WTC11 (cell line): ENCODE measurements around the gene TDRKH. TPM values are rescaled to one million over a fixed set of nuclear protein-coding genes. Genes with fewer than 3 reads are reported as not detected.
A peak's percentile ranks its signal among the peaks of the same experiment; 100 is the strongest.

Experiments used
- ATAC-seq: fragments of 200-7000 bp; cut with Tn5 transposase; 2 replicates; pipeline ENCODE4 v1.10.0; 2021; ENCODE audit warnings: mild to moderate bottlenecking, moderate library complexity
- CTCF ChIA-PET: fragments of 300-600 bp; sonication (Branson Sonifier 250); formaldehyde crosslinking; loops from one replicate; lab custom pipeline; 2021; ENCODE audit warnings: antibody characterized with exemption; lab: Charles Lee
- POLR2A ChIA-PET: fragments of 350-600 bp; sonication (Branson Sonifier 250); formaldehyde crosslinking; loops from one replicate; lab custom pipeline; 2021; ENCODE audit warnings: antibody characterized with exemption; lab: Charles Lee
- DNase-seq: peaks from one replicate; pipeline ENCODE4 v3.0.0; 2021; ENCODE audit warnings: low spot score
- H3K27ac Mint-ChIP-seq: 2 replicates; pipeline ENCODE4 v1.8.0; 2021; ENCODE audit warnings: mixed read lengths
- H3K27me3 Mint-ChIP-seq: 2 replicates; pipeline ENCODE4 v1.8.0; 2021; ENCODE audit warnings: low read depth, mild to moderate bottlenecking, moderate library complexity, mixed read lengths
- H3K36me3 Mint-ChIP-seq: 2 replicates; pipeline ENCODE4 v1.8.0; 2021; ENCODE audit warnings: mixed read lengths
- H3K4me1 Mint-ChIP-seq: 2 replicates; pipeline ENCODE4 v1.8.0; 2022; ENCODE audit warnings: mixed read lengths
- H3K4me3 Mint-ChIP-seq: 2 replicates; pipeline ENCODE4 v1.8.0; 2021; ENCODE audit warnings: mild to moderate bottlenecking, moderate library complexity, mixed read lengths
- H3K9me3 Mint-ChIP-seq: 2 replicates; pipeline ENCODE4 v1.8.0; 2021; ENCODE audit warnings: mixed read lengths
- ARID4B ChIP-seq: sonication (generic); formaldehyde crosslinking; IDR thresholded peaks from 2 replicates; pipeline ENCODE4 v1.8.0; 2023; ENCODE audit warnings: missing genetic modification reagents, mild to moderate bottlenecking, borderline replicate concordance
- ATF2 ChIP-seq: sonication (generic); formaldehyde crosslinking; IDR thresholded peaks from 2 replicates; pipeline ENCODE4 v1.8.1; 2022; ENCODE audit warnings: low read depth, missing genetic modification reagents, borderline replicate concordance
- E2F4 ChIP-seq: sonication (generic); formaldehyde crosslinking; IDR thresholded peaks from 2 replicates; pipeline ENCODE4 v1.8.1; 2022; ENCODE audit warnings: low read depth, mild to moderate bottlenecking, moderate library complexity, missing genetic modification reagents, borderline replicate concordance
- FOXJ3 ChIP-seq: sonication (generic); formaldehyde crosslinking; IDR thresholded peaks from 2 replicates; pipeline ENCODE4 v1.9.0; 2021; ENCODE audit warnings: missing genetic modification reagents, mild to moderate bottlenecking, borderline replicate concordance
- FOXK1 ChIP-seq: sonication (generic); formaldehyde crosslinking; IDR thresholded peaks from 2 replicates; pipeline ENCODE4 v1.8.0; 2022; ENCODE audit warnings: mild to moderate bottlenecking, moderate library complexity, missing genetic modification reagents
- HMGXB4 ChIP-seq: sonication (generic); formaldehyde crosslinking; IDR thresholded peaks from 2 replicates; pipeline ENCODE4 v1.8.1; 2023; ENCODE audit warnings: mild to moderate bottlenecking, moderate library complexity, missing genetic modification reagents
- IRF1 ChIP-seq: sonication (generic); formaldehyde crosslinking; IDR thresholded peaks from 2 replicates; pipeline ENCODE4 v1.8.0; 2023; ENCODE audit warnings: missing genetic modification reagents
- MAX ChIP-seq: sonication (generic); formaldehyde crosslinking; IDR thresholded peaks from 2 replicates; pipeline ENCODE4 v1.8.0; 2022; ENCODE audit warnings: mild to moderate bottlenecking, missing genetic modification reagents
- MLX ChIP-seq: sonication (generic); formaldehyde crosslinking; IDR thresholded peaks from 2 replicates; pipeline ENCODE4 v1.8.1; 2023; ENCODE audit warnings: mild to moderate bottlenecking, missing genetic modification reagents, moderate library complexity
- MXD4 ChIP-seq: fragments of 250-450 bp; sonication (Bioruptor Pico); IDR thresholded peaks from 2 replicates; pipeline ENCODE4 v1.8.0; 2021; ENCODE audit warnings: mild to moderate bottlenecking, moderate library complexity, borderline replicate concordance
- MYBL2 ChIP-seq: sonication (generic); formaldehyde crosslinking; IDR thresholded peaks from 2 replicates; pipeline ENCODE4 v1.8.1; 2023; ENCODE audit warnings: mild to moderate bottlenecking, moderate library complexity, missing genetic modification reagents
- NFATC4 ChIP-seq: fragments of 250-450 bp; sonication (Bioruptor Pico); IDR thresholded peaks from 2 replicates; pipeline ENCODE4 v1.9.0; 2021; ENCODE audit warnings: mild to moderate bottlenecking
- NFE2L1 ChIP-seq: sonication (generic); formaldehyde crosslinking; IDR thresholded peaks from 2 replicates; pipeline ENCODE4 v1.8.1; 2023; ENCODE audit warnings: missing genetic modification reagents
- NFYB ChIP-seq: sonication (generic); formaldehyde crosslinking; conservative IDR thresholded peaks from 2 replicates; pipeline ENCODE4 v1.8.0; 2022; ENCODE audit warnings: low read depth, missing genetic modification reagents
- SMAD3 ChIP-seq: sonication (generic); formaldehyde crosslinking; IDR thresholded peaks from 2 replicates; pipeline ENCODE4 v1.8.0; 2022; ENCODE audit warnings: missing genetic modification reagents, mild to moderate bottlenecking, borderline replicate concordance
- TEAD4 ChIP-seq: sonication (generic); formaldehyde crosslinking; IDR thresholded peaks from 2 replicates; pipeline ENCODE4 v1.8.0; 2022; ENCODE audit warnings: mild to moderate bottlenecking, missing genetic modification reagents
- USF1 ChIP-seq: sonication (generic); formaldehyde crosslinking; IDR thresholded peaks from 2 replicates; pipeline ENCODE4 v1.8.0; 2022; ENCODE audit warnings: mild to moderate bottlenecking, missing genetic modification reagents
- ZNF263 ChIP-seq: sonication (generic); formaldehyde crosslinking; IDR thresholded peaks from 2 replicates; pipeline ENCODE4 v1.8.1; 2022; ENCODE audit warnings: low read depth, mild to moderate bottlenecking, moderate library complexity, missing genetic modification reagents
- ZNF317 ChIP-seq: sonication (generic); formaldehyde crosslinking; IDR thresholded peaks from 2 replicates; pipeline ENCODE4 v1.8.1; 2023; ENCODE audit warnings: low read depth, mild to moderate bottlenecking, moderate library complexity, missing genetic modification reagents, borderline replicate concordance
- total RNA-seq: library from RNA; stranded (reverse); gene quantifications from 3 replicates; pipeline ENCODE4 v1.2.3, GENCODE V29; 2021

Gene TDRKH
- total RNA-seq, 1 experiment from 2014 or later: 21.8 TPM

- TF ChIP-seq ARID4B (peak; percentile 34; the same call in 1 of the 2 replicates), USF1 (CRISPR knock-in tag) (0 out of 2 replicates have a peak, but pooled peaks have one; percentile 10), MAX (CRISPR knock-in tag) (peak; percentile 80), HMGXB4 (peak; percentile 45; the same call in 1 of the 2 replicates), FOXK1 (CRISPR knock-in tag) (peak; percentile 24; the same call in 1 of the 2 replicates)
Measured at GRCh38 chr1:151839457-151840403, 49.4 kb upstream of the TDRKH start, which contains the start of gene C2CD4D (continued).

GRCh38 chr1:151839082-151839412 lies 48.7 kb upstream of the TDRKH start:
- ChIA-PET CTCF (interaction anchor here (0.6 to 2.1 kb wide), 17 partner anchors 9 to 245 kb away, joined by 3 to 17 read pairs (median 5); partner anchors contain the start of genes RIIAD1, TDRKH, THEM4 and THEM5), POLR2A (interaction anchor here (1.0 to 2.1 kb wide), 6 partner anchors 19 to 328 kb away, joined by 3 to 6 read pairs (median 4); partner anchors contain the start of genes CELF3, CGN, S100A11 and SNX27)
- peaks cover 26% of the 10 kb centered on the region for H3K4me1 Mint-ChIP-seq
- DNase-seq: no peak
- H3K27ac Mint-ChIP-seq: no peak overlapping the region
- H3K4me3 Mint-ChIP-seq: peak overlapping the region; percentile 88
- no peaks in the 10 kb centered on the region for H3K9me3 Mint-ChIP-seq
- peak; percentile 4 for ATAC-seq
- peaks cover 36% of the 10 kb centered on the region for H3K27me3 Mint-ChIP-seq
- peaks cover 3% of the 10 kb centered on the region; the same call in 1 of the 2 replicates for H3K36me3 Mint-ChIP-seq
- TF ChIP-seq MYBL2 (CRISPR knock-in tag): no peak
- no peak for TF ChIP-seq NFYB
- TF ChIP-seq TEAD4 (CRISPR knock-in tag): no peak
- TF ChIP-seq MLX (CRISPR knock-in tag): no peak
- no peak for TF ChIP-seq SMAD3 (CRISPR knock-in tag)
- TF ChIP-seq NFE2L1 (CRISPR knock-in tag): no peak
- no peak for TF ChIP-seq ZNF317 (CRISPR knock-in tag)
- no peak for TF ChIP-seq MXD4 (CRISPR knock-in tag)
- no peak for TF ChIP-seq NFATC4 (CRISPR knock-in tag)
- no peak for TF ChIP-seq FOXJ3
- no peak for TF ChIP-seq ZNF263 (CRISPR knock-in tag)
- no peak for TF ChIP-seq E2F4 (CRISPR knock-in tag)
- no peak for TF ChIP-seq ATF2 (CRISPR knock-in tag)
- no peak for TF ChIP-seq IRF1 (CRISPR knock-in tag)
- TF ChIP-seq HMGXB4: no peak
